Loucy (cell line): ENCODE results near the gene IGSF21.

Experiments
- H2AFZ ChIP-seq: fragments of 200-600 bp; sonication (generic); 2 replicates; pipeline ENCODE4 v1.6.0; 2016; ENCODE audit warnings: antibody characterized with exemption, mild to moderate bottlenecking, low read length, moderate library complexity
- H3F3A ChIP-seq: fragments of 200-600 bp; 2 replicates; pipeline ENCODE4 v1.6.0; 2016; ENCODE audit warnings: antibody characterized with exemption, low read depth, mild to moderate bottlenecking
- H3K27me3 ChIP-seq: fragments of 200-600 bp; sonication (generic); 2 replicates; pipeline ENCODE4 v1.6.1; 2014; ENCODE audit warnings: low read length, mild to moderate bottlenecking; ENCODE audit not compliant: insufficient read depth, poor library complexity, severe bottlenecking
- H3K36me3 ChIP-seq: fragments of 200-600 bp; sonication (generic); 2 replicates; pipeline ENCODE4 v1.6.1; 2016; ENCODE audit warnings: low read length; ENCODE audit not compliant: insufficient read depth
- H3K4me1 ChIP-seq: fragments of 200-600 bp; sonication (generic); 2 replicates; pipeline ENCODE4 v1.5.1; 2014; ENCODE audit warnings: low read length, mild to moderate bottlenecking; ENCODE audit not compliant: insufficient read depth, poor library complexity, severe bottlenecking
- H3K4me2 ChIP-seq: fragments of 200-600 bp; sonication (generic); 2 replicates; pipeline ENCODE4 v1.6.0; 2014; ENCODE audit warnings: antibody characterized with exemption, low read length, low read depth, mild to moderate bottlenecking; ENCODE audit not compliant: poor library complexity, severe bottlenecking
- H3K4me3 ChIP-seq: fragments of 200-600 bp; sonication (generic); 2 replicates; pipeline ENCODE4 v1.5.1; 2014; ENCODE audit warnings: low read length, mild to moderate bottlenecking, mixed read lengths; ENCODE audit not compliant: poor library complexity, severe bottlenecking
- H3K79me2 ChIP-seq: fragments of 200-600 bp; sonication (generic); 2 replicates; pipeline ENCODE4 v1.6.1; 2014; ENCODE audit warnings: low read length; ENCODE audit not compliant: insufficient read depth
- H3K9ac ChIP-seq: fragments of 200-600 bp; sonication (generic); 2 replicates; pipeline ENCODE4 v1.6.0; 2014; ENCODE audit warnings: mild to moderate bottlenecking, low read depth, low read length, moderate library complexity; ENCODE audit not compliant: poor library complexity, severe bottlenecking
- H3K9me2 ChIP-seq: fragments of 200-600 bp; sonication (generic); replicated peaks from 2 replicates; pipeline ENCODE4 v1.6.1; 2016; ENCODE audit warnings: low read depth, low read length, mixed read lengths
- H3K9me3 ChIP-seq: fragments of 200-600 bp; sonication (generic); 2 replicates; pipeline ENCODE4 v1.6.1; 2014; ENCODE audit warnings: mild to moderate bottlenecking, antibody characterized with exemption, low read length, low read depth; ENCODE audit not compliant: insufficient read depth
- H4K20me1 ChIP-seq: fragments of 200-600 bp; sonication (generic); 2 replicates; pipeline ENCODE4 v1.6.0; 2014; ENCODE audit warnings: antibody characterized with exemption, low read length, mild to moderate bottlenecking; ENCODE audit not compliant: insufficient read depth, poor library complexity, severe bottlenecking
- CTCF ChIP-seq: fragments of 200-600 bp; sonication (generic); conservative IDR thresholded peaks from 2 replicates; pipeline ENCODE4 v1.5.1; 2014; ENCODE audit warnings: mild to moderate bottlenecking, antibody characterized with exemption, low read length
- EZH2phosphoT487 ChIP-seq: fragments of 200-600 bp; IDR thresholded peaks from 2 replicates; pipeline ENCODE4 v1.6.1; 2018; ENCODE audit warnings: antibody characterized with exemption, mild to moderate bottlenecking, moderate library complexity, borderline replicate concordance

The IGSF21 gene

GRCh38 chr1:18183533-18183932, 75.9 kb downstream of the IGSF21 start:
- Histone ChIP-seq H3F3A (no peaks in the 10 kb centered on the region), H3K4me1 (no peaks in the 10 kb centered on the region), H3K27me3 (no peaks in the 10 kb centered on the region), H2AFZ (no peak overlapping the region), H3K79me2 (no peaks in the 10 kb centered on the region), H3K4me2 (no peak overlapping the region), H3K9me2 (no peaks in the 10 kb centered on the region), H4K20me1 (no peaks in the 10 kb centered on the region), H3K9ac (no peak overlapping the region), H3K4me3 (no peak overlapping the region), H3K9me3 (no peaks in the 10 kb centered on the region; the same call in 1 of the 2 replicates), H3K36me3 (no peaks in the 10 kb centered on the region)
- TF ChIP-seq CTCF (no peak), EZH2phosphoT487 (no peak)

DNA sequence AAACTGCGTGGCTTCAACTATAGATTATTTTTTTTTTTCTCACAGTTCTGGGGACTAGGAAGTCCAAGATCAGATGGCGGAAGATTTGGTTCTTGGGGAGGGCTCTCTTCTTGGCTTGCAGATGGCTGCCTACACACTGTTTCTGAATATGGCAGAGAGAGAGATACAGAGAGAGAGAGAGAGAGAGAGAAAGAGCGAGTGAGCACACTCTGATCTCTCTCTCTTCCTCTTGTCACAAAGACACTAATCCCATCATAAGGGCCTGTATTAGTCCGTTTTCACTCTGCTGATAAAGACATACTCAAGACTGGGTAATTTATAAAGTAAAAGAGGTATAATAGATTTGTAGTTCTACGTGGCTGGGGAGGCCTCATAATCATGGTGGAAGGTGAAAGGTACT, 79.5 kb downstream of the IGSF21 start:
- Histone ChIP-seq H3K4me2 (no peak overlapping the region), H3K9ac (no peak overlapping the region), H3K4me1 (no peaks in the 10 kb centered on the region)

GRCh38 chr1:18188820-18189517, 81.4 kb downstream of the IGSF21 start:
- H3K27me3 ChIP-seq: no peaks in the 10 kb centered on the region
- no peak overlapping the region for H3K4me3 ChIP-seq
- H2AFZ ChIP-seq: no peak overlapping the region
- H4K20me1 ChIP-seq: no peaks in the 10 kb centered on the region
- TF ChIP-seq EZH2phosphoT487: no peak
- TF ChIP-seq CTCF: no peak
- no peak overlapping the region for H3K9ac ChIP-seq
- H3F3A ChIP-seq: no peaks in the 10 kb centered on the region
- no peaks in the 10 kb centered on the region for H3K9me2 ChIP-seq
- no peaks in the 10 kb centered on the region for H3K4me1 ChIP-seq
- no peak overlapping the region for H3K4me2 ChIP-seq
- no peaks in the 10 kb centered on the region for H3K36me3 ChIP-seq
- no peaks in the 10 kb centered on the region for H3K79me2 ChIP-seq
- H3K9me3 ChIP-seq: no peaks in the 10 kb centered on the region; the same call in 1 of the 2 replicates

More for the DNA sequence above, 79.5 kb downstream of the IGSF21 start:
- H3K27me3 ChIP-seq: no peaks in the 10 kb centered on the region
- no peaks in the 10 kb centered on the region for H3K36me3 ChIP-seq
- H3F3A ChIP-seq: no peaks in the 10 kb centered on the region
- H3K4me3 ChIP-seq: no peak overlapping the region
- H3K79me2 ChIP-seq: no peaks in the 10 kb centered on the region
- H3K9me2 ChIP-seq: no peaks in the 10 kb centered on the region
- H4K20me1 ChIP-seq: no peaks in the 10 kb centered on the region
- no peaks in the 10 kb centered on the region; the same call in 1 of the 2 replicates for H3K9me3 ChIP-seq
- no peak overlapping the region for H2AFZ ChIP-seq
- TF ChIP-seq CTCF (no peak), EZH2phosphoT487 (no peak)
